Umbilical cord (tissue), 2 donors: Measurements from ENCODE around the gene TEC. TPM values are rescaled to one million over a fixed set of nuclear protein-coding genes. Genes with fewer than 3 reads are reported as not detected.
"Not testable (repeated sequence)": the region's sequence is repeated elsewhere in the genome, so short reads cannot be mapped to it uniquely, and the experiment has no call there.

Experiments used
- DNase-seq: peaks from one replicate; pipeline ENCODE4 v3.0.0-alpha.2; 2015; ENCODE audit warnings: low spot score
- total RNA-seq: library from RNA; depleted of rRNA; stranded (reverse); fragments of >200 nt; gene quantifications from one replicate; pipeline ENCODE4 v1.2.3, GENCODE V29; 2014; ENCODE audit warnings: low replicate concordance; ENCODE audit not compliant: insufficient read depth

The TEC gene
- 5.1 TPM for total RNA-seq

- DNase-seq: peak; percentile 20
Observed at GRCh38 chr4:48268956-48269860, at the start of gene TEC. TSS of gene TEC (minus strand) at chr4:48269838. CDS start at chr4:48228614, 41,224 bp downstream.

DNA sequence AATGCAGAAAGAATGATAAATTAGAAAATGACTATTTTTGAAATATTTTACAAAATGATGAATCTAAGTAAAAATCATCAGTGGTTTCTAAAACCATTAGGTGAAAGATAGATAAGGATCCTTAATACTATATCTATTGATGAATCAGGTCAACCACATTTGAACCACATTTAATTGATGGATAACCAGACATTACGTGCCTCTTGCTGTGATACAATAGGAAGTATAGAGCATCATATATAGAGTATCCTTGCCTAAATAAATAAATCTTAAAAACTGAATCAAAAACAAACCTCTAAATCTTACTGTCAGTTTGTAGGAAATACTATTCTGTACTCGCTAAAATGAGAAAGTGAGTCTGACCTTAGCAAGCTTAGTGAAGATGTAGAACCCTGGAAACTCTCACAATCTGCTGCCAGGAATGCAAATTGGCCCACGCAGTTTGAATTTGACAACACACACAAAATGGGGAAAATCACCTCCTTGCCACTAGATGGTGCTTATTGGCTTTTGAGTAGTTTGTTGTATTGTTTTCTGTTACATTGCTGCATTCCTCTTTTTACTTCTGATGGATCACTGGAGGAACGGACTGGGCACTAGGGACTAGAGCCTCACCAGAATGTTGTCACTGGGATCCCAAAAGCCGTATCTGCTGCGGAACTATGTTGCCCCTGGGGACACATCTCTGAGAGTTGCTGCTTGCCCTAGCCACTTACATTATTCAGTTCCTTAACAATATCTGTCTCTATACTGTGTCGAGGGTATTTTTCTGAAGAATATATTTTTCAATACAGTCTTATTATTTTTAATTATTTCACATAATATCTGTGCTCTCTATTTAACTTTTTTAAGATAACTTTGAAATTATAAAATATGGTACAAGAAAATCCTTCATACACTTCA lies 46.3 kb upstream of the TEC start:
- DNase-seq: peak; percentile 48

- not testable (repeated sequence) for DNase-seq
Observed at GRCh38 chr4:48314746-48315145, 45.1 kb upstream of the TEC start.

DNA sequence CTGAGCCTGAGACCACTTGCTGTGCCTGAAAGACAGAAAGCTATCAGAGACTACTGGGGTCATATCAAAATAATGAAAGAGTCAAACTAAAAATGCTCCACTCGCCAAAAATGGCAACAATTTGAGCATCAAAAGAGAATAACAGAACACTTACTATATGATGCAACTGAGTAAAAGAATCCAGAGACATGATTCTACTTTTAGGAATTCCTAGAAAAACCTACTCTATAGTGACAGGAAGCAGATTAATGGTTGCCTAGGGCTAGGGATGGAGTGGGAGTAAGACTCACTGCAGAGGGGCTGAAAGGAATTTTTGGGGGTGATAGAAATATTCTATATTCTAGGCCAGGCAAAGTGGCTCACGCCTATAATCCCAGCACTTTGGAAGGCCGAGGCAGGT lies 42.3 kb upstream of the TEC start:
- no peak for DNase-seq

DNA sequence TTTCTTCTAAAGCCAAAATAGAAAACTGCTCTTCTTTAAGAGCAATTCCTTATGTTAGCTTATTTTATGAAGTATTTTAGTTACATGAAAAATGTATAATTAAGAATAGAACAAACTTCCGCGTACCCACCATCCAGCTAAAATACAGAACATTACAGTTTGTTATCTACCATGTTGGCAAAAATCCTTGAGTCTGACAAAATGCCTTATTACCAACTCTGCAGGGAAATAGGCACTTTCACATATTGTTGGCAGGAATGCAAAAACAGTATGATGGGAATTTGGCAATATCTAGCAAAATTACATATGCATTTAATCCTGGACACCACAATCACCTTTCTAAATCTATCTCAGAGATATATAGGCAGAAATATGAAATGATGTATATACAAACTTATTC lies 39.3 kb upstream of the TEC start:
- no peak for DNase-seq

DNA sequence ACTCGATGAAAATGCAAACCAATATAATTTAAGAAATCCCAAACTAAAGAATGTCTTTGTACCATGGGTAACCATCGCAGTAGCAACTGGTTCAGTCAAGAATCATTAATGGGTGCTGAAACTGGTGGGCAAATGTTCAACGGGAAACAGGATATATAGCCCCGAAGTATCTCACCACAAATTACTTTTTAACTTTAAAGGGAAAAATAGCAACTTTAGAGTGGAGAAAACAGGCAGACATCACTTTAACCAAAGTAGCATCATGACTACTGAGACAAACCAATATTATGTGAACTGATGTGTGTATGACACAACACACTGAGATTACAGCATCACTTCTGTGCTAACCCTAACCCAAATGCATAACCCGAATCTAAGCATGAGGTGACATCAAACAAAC lies 37.9 kb upstream of the TEC start:
- DNase-seq: no peak

DNA sequence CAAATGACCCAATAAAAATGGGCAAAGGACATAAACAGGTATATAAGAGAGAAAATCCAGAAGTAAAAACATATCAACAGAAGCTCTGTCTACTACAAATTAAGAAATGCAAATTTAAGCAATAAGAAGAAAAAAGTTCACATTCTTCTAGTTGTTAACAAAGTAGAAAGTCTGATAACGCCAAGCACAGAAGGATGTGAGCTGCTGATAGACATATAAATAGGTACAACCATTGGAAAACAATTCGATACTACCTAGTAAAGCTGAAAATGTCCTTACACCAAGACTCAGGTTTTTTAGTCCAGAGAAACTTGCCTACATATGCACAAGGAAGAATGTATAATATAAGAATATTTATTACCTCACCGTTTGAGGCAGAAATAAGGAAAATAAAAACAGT lies 35.9 kb upstream of the TEC start:
- DNase-seq: no peak

GRCh38 chr4:48300004-48300403 lies 30.4 kb upstream of the TEC start:
- no peak for DNase-seq

- no peak for DNase-seq
Observed at GRCh38 chr4:48299560-48299959, 29.9 kb upstream of the TEC start.

GRCh38 chr4:48297256-48297846 lies 27.7 kb upstream of the TEC start:
- no peak for DNase-seq

- DNase-seq: no peak
Observed at GRCh38 chr4:48296365-48296764, 26.7 kb upstream of the TEC start.

GRCh38 chr4:48295116-48295515 lies 25.5 kb upstream of the TEC start:
- DNase-seq: no peak

DNA sequence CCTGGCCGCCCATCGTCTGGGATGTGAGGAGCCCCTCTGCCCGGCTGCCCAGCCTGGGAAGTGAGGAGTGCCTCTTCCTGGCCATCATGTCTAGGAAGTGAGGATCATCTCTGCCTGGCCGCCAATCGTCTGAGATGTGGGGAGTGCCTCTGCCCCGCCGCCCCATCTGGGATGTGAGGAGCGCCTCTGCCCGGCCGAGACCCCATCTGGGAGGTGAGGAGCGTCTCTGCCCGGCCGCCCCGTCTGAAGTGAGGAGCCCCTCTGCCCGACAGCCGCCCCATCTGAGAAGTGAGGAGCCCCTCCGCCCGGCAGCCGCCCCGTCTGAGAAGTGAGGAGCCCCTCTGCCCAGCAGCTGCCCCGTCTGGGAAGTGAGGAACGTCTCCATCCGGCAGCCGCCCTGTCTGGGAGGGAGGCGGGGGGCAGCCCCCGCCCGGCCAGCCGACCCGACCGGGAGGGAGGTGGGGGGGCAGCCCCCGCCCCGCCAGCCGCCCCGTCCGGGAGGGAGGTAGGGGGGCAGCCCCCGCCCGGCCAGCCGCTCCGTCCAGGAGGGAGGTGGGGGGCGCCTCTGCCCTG lies 22.7 kb upstream of the TEC start:
- DNase-seq: not testable (repeated sequence)

- DNase-seq: no peak
Observed at GRCh38 chr4:48290146-48290772, 20.6 kb upstream of the TEC start.

DNA sequence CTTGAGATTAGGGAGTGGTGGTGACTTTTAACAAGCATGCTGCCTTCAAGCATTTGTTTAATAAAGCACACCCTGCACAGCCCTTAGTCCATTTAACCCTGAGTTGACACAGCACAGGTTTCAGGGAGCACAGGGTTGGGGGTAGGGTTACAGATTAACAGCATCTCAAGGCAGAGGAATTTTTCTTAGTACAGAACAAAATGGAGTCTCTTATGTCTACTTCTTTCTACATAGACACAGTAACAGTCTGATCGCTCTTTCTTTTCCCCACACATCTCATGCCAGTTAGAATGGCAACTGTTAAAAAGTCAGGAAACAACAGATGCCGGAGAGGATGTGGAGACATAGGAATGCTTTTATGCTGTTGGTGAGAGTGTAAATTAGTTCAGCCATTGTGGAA lies 16.4 kb upstream of the TEC start:
- not testable (repeated sequence) for DNase-seq

DNA sequence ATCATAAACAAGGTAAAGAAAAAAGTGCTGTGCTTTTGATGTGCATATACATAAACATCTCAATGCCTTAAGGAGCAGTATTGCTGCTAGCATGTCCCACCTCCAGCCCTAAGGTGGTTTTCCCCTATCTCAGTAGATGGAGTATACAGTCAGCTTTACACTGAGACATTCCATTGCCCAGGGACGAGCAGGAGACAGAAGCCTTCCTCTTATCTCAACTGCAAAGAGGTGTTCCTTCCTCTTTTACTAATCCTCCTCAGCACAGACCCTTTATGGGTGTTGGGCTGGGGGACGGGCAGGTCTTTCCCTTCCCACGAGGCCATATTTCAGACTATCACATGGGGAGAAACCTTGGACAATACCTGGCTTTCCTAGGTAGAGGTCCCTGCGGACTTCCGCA lies 16.0 kb upstream of the TEC start:
- not testable (repeated sequence) for DNase-seq

DNA sequence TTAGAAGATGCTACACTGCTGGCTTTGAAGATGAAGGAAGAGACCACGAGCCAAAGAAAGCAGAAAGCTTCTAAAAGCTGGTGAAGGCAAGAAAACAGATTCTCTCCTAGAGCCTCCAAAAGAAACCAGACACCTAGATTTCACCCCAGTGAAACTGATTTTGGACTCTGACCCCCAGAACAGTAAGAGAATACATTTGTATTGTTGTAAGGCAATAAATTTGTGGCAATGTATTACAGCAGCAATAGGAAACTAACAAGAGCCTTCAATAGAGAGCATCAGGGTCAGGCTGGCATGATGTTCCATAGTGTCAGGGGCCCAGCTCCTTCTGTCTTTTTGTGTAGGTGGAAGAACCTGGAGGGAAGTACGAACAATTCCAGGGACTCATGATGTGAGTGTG lies 6.0 kb upstream of the TEC start:
- DNase-seq: no peak

GRCh38 chr4:48275247-48275646 lies 5.6 kb upstream of the TEC start:
- DNase-seq: no peak

- no peak for DNase-seq
Observed at GRCh38 chr4:48271626-48272025, 2.0 kb upstream of the TEC start.

- DNase-seq: no peak
Observed at GRCh38 chr4:48270951-48271473, 1.4 kb upstream of the TEC start.

GRCh38 chr4:48270523-48270897 lies 872 bp upstream of the TEC start:
- no peak for DNase-seq
